Stimulated activated CD4-positive, alpha-beta T cell treated with anti-CD3 and anti-CD28 coated beads, Interleukin-1b, Interleukin-23, amount 100 ng/mL, for 4 hours (primary cell): ENCODE measurements around the gene RALGPS2.
"Not testable (repeated sequence)": the region's sequence is repeated elsewhere in the genome, so short reads cannot be mapped to it uniquely, and the experiment has no call there.

Experiments used
- DNase-seq, 2 donors: peaks; one replicate each; pipeline ENCODE4 v3.0.0-alpha.2; 2020; ENCODE audit warnings: low read depth in 2 of 2

Gene RALGPS2

GRCh38 chr1:178781533-178782330, 56.7 kb downstream of the RALGPS2 start:
- no peak for DNase-seq

GRCh38 chr1:178784131-178784536, 59.1 kb downstream of the RALGPS2 start:
- DNase-seq: no peak

- no peak for DNase-seq
Measured at GRCh38 chr1:178792394-178792793, 67.3 kb downstream of the RALGPS2 start.

DNA sequence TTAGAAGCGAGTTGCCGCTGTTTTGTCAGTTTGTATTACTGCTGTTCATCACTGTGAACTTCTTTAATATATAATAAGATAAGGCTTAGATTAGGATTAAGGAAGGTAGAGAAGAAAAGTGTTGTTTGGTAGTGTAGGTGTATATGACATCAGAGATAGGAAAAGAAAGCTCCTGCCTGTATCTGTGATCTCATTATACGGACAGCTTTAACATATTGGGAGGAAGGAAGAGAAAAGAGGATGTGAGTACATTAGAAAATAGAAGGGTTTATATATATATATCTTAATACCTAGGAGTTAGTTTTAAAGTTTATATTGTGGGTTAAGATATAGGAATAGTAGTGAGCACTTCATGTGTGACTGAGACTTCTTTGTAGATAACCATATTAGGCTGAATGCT, 71.0 kb downstream of the RALGPS2 start:
- DNase-seq: no peak

DNA sequence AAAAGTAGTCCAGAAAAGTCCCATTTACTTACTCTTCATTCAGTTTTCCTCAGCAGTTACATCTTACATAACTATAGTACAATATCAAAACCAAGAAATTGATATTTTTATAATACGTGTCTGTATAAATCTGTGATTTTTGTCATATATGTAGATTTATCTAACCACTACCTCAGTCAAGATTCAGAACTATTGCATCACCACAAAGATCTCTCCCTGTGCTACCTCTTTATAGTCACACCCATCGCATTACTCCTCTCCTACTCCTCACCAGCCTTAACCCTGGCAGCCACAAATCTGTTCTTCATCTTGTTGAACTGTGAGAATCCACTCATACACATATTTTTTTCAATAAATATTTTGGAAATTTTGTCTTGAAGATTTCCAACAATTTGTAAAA, 72.5 kb downstream of the RALGPS2 start:
- no peak for DNase-seq

- DNase-seq: no peak
Measured at GRCh38 chr1:178798232-178798861, 73.3 kb downstream of the RALGPS2 start.

DNA sequence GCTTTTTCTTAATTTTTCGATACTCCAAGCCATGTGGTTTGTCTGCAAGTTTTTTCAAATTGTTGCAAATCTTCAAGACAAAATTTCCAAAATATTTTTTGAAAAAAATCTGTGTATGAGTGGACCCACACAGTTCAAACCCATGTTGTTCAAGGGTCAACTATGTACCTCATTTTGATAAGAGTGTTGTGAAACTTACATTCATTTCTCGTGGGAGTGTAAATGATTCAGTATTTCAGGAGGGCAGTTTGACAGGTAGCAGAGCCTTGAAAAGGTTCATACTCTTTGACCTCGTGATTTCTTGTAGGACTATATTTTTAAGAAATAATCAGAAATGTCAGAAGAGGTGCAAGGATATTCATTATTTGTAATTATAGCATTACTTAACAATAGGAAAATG, 77.8 kb downstream of the RALGPS2 start:
- no peak for DNase-seq

GRCh38 chr1:178806665-178807300, 81.7 kb downstream of the RALGPS2 start:
- no peak for DNase-seq

DNA sequence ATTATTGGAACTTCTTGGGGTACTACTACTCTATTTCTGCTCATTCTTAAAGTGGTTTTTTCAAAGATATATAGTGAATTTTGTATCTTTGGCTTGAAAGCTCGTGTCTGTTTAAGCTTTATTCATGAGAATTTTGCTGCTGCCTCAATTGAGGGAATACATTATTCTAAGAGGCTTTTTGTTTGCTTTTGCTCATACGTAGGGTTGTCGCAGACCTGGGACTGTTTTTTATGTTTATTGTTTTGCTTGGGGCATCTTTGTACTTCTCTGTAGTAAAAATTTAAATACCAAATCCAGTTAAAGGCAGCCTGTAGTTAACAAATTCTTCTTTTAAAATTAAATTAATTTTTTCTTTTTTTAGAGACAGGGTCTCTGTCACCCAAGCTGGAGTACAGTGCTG, 83.5 kb downstream of the RALGPS2 start:
- no peak for DNase-seq

GRCh38 chr1:178810585-178810984, 85.5 kb downstream of the RALGPS2 start:
- DNase-seq: no peak

GRCh38 chr1:178818416-178818815, 93.4 kb downstream of the RALGPS2 start:
- DNase-seq: no peak

DNA sequence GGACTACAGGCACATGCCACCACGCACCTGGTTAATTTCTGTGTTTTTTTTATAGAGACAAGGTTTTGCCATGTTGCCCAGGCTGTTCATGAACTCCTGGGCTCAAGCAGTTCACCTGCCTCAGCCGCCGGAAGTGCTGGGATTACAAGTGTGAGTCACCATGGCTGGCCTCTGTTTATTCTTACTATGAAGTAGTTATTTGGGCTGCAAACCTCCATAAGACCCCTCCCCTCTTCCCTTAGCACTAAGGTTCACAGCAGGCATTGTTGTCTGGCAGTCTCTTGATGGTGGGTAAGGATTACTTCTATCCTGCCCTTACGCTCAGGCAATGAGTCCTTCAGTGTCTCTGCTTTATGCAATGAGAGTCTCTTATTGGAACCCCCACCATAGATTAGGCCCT, 94.1 kb downstream of the RALGPS2 start:
- DNase-seq: no peak

DNA sequence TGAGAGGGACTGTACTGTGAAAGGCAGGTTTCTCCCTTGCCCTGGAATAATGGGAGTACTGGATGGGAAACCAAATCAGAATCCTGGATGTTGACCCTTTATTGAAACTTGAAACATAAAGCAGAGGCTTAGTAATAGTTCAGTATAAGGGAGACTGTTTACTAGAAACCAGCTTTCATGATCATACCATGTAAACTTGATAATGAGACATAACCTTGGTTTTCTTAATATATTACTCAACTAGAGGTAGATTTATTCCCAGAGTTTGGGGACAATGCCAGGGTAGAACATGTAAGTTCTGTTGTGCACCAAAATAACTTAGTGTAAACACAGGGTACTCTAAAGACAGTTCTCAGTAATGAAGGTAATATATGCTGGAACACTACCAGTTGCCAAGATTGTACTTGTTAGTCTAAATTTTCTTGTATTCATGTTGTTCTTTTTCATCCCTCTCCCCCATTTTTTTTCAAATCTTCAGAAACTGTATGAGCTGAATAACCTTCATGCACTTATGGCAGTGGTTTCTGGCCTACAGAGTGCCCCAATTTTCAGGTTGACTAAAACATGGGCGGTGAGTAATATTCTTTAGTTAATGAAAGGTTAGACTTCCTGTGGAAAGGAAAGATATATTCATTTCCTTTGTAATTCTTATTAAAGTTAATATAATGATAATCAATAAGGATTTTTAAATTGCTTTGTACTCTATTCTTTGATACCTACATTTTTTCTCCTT, 96.3 kb downstream of the RALGPS2 start:
- DNase-seq: no peak

GRCh38 chr1:178825167-178825566, 100.1 kb downstream of the RALGPS2 start:
- no peak for DNase-seq

DNA sequence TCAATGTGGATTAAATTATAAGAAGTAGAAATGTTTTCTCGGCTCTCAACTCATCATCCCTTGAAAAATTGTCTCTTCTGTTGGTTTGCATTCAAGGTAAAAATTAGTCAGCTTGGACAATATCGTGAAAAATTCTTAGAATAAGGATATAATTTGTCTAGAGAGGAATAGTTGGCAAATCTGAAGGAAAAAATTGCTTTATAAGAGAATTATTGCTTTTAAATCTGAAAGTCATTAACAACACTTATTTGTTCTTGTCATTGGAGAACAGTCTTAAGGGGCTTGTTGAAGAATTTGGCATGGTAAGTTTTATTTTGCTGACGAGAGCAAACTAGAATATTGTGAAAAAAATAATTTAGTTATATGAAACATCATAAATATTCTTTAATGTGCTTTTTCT, 119.4 kb downstream of the RALGPS2 start:
- no peak for DNase-seq

- DNase-seq: no peak
Measured at GRCh38 chr1:178846306-178846705, 121.3 kb downstream of the RALGPS2 start.

DNA sequence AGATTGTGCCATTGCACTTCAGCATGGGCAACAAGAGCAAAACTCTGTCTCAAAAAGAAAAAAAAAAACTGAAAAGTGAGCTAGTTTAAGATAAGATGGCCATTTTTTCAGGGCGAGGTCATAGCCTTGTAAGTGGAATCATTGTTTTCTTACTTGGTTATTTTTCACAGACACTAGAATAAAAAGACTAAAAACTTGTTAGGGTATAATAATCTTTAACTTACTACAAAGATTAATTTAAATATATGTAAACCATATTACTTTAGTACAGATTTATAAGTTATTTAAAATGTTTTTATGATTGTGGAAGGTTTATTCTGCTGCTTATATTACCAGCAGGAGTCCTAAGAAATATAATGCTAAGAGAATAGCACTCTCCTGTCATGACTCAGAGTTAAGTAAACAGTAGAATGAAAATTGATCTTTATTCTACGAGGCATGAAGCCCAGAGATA, 122.4 kb downstream of the RALGPS2 start:
- no peak for DNase-seq

- not testable (repeated sequence) for DNase-seq
Measured at GRCh38 chr1:178847919-178848318, 122.9 kb downstream of the RALGPS2 start.

GRCh38 chr1:178849918-178850317, 124.9 kb downstream of the RALGPS2 start:
- DNase-seq: no peak

GRCh38 chr1:178857126-178857525, 132.1 kb downstream of the RALGPS2 start:
- DNase-seq: no peak

DNA sequence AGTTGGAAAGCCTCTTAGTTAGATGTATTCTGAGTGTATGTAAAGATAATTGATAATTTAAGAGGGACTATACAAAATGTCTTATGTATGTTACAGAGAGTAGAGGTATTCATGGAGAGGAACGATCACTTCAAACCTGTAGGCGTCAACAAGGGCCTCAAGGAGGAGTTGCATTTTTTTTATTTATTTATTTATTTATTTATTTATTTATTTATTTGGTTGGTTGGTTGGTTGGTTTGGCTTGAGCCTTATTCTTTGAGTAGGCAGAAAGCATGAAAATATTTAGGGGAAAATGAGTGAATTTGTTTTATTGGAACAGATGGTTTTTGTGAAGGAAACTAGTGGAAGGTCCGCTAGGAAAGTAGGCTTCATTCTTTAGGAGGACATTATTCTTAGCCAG, 137.4 kb downstream of the RALGPS2 start:
- DNase-seq: no peak

- no peak for DNase-seq
Measured at GRCh38 chr1:178862864-178863263, 137.8 kb downstream of the RALGPS2 start.
